ENCODE data around the gene MAP4K4.

DNA sequence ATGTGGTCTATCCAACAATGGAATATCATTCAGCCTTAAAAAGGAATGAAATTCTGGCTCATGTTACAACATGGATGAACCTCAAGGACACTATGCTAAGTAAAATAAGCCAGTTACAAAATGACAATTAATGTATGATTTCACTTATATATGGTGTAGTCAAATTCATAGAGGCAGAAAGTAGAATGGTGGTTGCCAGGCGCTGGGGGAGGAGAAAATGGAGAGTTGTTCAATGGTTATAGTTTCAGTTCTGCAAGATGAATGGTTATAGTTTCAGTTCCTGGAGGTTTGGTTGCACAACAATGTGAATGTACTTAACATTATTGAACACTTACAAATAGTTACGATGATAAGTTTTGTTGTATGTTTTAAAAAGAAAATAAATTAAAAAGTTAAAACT, 215.0 kb downstream of the MAP4K4 start:
- TF ChIP-seq, protein P1, sequence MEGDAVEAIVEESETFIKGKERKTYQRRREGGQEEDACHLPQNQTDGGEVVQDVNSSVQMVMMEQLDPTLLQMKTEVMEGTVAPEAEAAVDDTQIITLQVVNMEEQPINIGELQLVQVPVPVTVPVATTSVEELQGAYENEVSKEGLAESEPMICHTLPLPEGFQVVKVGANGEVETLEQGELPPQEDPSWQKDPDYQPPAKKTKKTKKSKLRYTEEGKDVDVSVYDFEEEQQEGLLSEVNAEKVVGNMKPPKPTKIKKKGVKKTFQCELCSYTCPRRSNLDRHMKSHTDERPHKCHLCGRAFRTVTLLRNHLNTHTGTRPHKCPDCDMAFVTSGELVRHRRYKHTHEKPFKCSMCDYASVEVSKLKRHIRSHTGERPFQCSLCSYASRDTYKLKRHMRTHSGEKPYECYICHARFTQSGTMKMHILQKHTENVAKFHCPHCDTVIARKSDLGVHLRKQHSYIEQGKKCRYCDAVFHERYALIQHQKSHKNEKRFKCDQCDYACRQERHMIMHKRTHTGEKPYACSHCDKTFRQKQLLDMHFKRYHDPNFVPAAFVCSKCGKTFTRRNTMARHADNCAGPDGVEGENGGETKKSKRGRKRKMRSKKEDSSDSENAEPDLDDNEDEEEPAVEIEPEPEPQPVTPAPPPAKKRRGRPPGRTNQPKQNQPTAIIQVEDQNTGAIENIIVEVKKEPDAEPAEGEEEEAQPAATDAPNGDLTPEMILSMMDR (optimal IDR thresholded peaks at IDR 0.05 in 1 of 3, IDR thresholded peaks at IDR 0.05 in 1 of 3, conservative IDR thresholded peaks at IDR 0.05 in 1 of 3; ENCODE audit: extremely low read depth in 1 of 3, insufficient read depth in 2 of 3, low read length in 3 of 3): no peak
- TF ChIP-seq EZH2 (IDR thresholded peaks at IDR 0.05; ENCODE audit: low read length): no peak
